Stimulated activated CD8-positive, alpha-beta memory T cell treated with anti-CD3 and anti-CD28 coated beads, Interleukin-4, amount 100 ng/mL, for 4 hours (primary cell): ENCODE data around the gene SRRM2.

Experiments
- DNase-seq, 2 donors: peaks; one replicate each; pipeline ENCODE4 v3.0.0-alpha.2; 2020; ENCODE audit warnings: low read depth in 2 of 2, low spot score in 1 of 2

Gene SRRM2

DNA sequence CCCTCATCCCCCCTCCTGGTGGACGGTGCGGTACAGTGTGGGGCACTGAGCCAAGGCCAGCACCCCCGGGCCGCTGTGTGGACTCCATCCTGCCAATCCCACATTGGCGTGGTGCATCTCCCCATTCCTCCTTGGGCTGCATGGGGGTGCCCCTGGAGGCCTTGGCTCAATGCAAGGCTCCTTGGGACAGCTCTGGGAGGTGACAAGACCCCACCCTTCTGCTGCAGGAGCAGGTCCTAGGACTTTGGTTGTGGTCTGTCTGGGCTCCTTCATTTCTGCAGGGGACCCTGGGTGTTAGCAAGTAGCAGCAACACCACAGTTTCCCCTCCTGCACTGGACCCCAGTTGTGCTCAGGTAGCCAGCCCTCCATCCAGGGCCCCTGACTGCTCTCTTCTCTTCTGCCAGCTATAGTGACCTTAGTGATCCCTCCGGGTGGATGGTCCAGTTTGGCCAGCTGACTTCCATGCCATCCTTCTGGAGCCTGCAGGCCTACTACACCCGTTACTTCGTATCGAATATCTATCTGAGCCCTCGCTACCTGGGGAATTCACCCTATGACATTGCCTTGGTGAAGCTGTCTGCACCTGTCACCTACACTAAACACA, 65.9 kb downstream of the SRRM2 start:
- DNase-seq = no peak

DNA sequence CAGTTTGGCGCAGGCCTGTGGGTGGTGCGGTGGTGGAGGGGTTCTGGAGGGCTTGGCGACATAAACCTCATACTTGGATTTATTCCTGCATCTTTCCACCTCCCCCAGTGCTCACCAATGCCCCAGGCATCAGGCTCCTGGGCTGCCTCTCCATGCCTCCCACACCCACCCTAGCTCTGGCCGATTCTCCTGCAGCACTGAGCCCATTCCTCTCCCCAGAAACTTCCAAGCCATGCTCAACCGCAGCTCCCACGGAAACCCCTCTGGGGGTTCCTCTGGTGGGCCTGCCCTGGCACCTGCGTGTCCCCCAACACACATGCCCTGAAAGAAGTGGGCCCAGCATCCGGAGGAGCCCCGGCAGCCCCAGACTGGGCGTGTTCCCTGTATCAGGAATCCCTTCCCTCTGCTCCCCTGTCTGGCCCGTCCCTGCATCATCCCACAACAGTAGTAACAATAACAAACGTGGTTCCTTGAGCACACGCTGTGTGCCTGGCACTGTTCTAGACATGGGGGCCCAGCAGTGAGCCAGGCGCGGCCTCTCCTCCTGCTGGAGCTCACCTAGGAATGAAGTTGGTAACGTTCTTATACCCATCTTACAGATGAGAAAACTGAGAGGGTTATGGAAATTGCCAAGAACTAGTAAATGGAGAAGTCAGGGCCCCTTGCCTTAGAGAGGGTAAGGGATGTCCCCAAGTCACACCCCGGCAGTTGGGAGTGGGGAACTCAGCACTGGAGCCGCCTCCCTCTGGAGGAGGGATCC, 66.9 kb downstream of the SRRM2 start:
- DNase-seq = no peak

DNA sequence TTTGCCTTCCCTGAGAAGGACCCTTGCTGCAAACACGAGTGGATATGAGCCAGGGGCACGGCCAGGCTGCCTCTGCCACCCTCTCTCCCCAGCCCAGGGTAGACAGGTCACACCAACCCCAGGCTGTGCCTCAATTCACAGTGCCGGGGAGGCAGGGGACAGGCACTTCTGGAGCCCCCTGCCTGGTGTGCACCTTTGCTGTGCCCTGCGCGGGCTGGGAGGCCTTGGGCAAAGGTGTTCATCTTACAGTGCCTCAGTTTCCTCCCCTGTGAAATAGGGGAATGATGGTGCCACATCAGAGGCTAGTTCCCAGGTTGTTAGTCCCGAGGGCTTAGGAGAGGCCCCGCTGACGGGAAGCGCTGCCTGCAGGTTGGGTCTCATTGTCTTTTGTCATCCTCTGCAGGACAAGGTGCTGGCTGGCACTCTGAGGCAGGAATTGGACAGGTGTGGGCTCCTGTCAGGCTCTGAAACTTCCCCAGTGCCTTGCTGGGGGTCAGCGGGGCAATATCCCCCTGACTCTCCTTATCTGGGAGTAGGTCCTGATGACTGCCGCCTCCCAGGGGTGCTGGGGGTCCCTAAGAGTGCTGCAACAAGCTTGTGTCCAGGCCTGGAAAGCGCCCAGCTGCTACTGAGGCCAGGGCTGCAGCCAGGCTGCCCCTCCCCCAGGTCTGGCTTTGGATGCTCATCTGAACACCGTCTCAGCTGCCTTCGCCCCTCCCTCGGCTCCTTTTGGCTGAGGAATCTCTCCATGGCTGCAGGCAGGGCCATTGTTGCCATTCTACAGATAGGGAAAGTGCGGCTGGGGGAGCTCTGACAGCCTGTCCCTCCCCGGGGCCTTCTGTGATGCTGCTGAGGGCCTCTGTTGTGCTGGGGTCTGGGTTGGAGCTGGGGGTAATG, 67.7 kb downstream of the SRRM2 start:
- no peak for DNase-seq
